Measurements from ENCODE around the gene IPPK. TPM values are rescaled to one million over a fixed set of nuclear protein-coding genes. Genes with fewer than 3 reads are reported as not detected.
"Not testable (repeated sequence)": the region's sequence is repeated elsewhere in the genome, so short reads cannot be mapped to it uniquely, and the experiment has no call there.

Gene IPPK
- total and polyA plus RNA-seq, 2 experiments from 2014 or later: 10.7 to 17.8 TPM

- no peaks in the 10 kb centered on the region for H3K9me2 ChIP-seq (ENCODE audit: insufficient read depth)
- in situ Hi-C loops (cut with MboI): no loop called here
- 97 to 100% methylated on average over 1 of the region's 1 CpG for WGBS, 2 experiments (ENCODE audit: low coverage in 1 of 2, low lambda C conversion rate in 2 of 2, missing lambda C conversion rate in 2 of 2)
Measured at GRCh38 chr9:92595930-92596329, 74.0 kb downstream of the IPPK start.

GRCh38 chr9:92595075-92595474, 74.9 kb downstream of the IPPK start:
- H3K9me2 ChIP-seq (ENCODE audit: insufficient read depth); H3K4me3 ChIP-seq; H4K20me1 ChIP-seq (ENCODE audit: insufficient read depth); H2AFZ ChIP-seq; H3K27me3 ChIP-seq (replicated peaks; ENCODE audit: insufficient read depth); H3K79me2 ChIP-seq (ENCODE audit: insufficient read depth); H3K4me2 ChIP-seq (ENCODE audit: unreplicated experiment); DNase-seq; H3K9me3 ChIP-seq (ENCODE audit: low read depth); H3K27ac ChIP-seq; H3F3A ChIP-seq (ENCODE audit: insufficient read depth); H3K9ac ChIP-seq; in situ Hi-C loops (cut with MboI); H3K36me3 ChIP-seq (ENCODE audit: low read depth): not testable (repeated sequence)
- peaks cover 13% of the 10 kb centered on the region for H3K4me1 ChIP-seq (ENCODE audit: insufficient read depth)
- whole genome bisulfite sequencing, 2 experiments (ENCODE audit: low coverage in 1 of 2, low lambda C conversion rate in 2 of 2, missing lambda C conversion rate in 2 of 2): 100% methylated on average over 1 of the region's 1 CpG

More at GRCh38 chr9:92595930-92596329, 74.0 kb downstream of the IPPK start:
- Histone ChIP-seq H3K36me3 (ENCODE audit: low read depth) (no peaks in the 10 kb centered on the region), H3K9ac (no peak overlapping the region), H4K20me1 (ENCODE audit: insufficient read depth) (no peaks in the 10 kb centered on the region), H3F3A (ENCODE audit: insufficient read depth) (no peaks in the 10 kb centered on the region), H3K79me2 (ENCODE audit: insufficient read depth) (no peaks in the 10 kb centered on the region), H2AFZ (no peak overlapping the region), H3K9me3 (ENCODE audit: low read depth) (no peaks in the 10 kb centered on the region), H3K27me3 (replicated peaks; ENCODE audit: insufficient read depth) (no peaks in the 10 kb centered on the region), H3K4me1 (ENCODE audit: insufficient read depth) (peaks cover 11% of the 10 kb centered on the region), H3K27ac (no peak overlapping the region), H3K4me3 (no peak overlapping the region), H3K4me2 (ENCODE audit: unreplicated experiment) (no peak overlapping the region)
- no peak for DNase-seq
- TF ChIP-seq EZH2 (IDR thresholded peaks at IDR 0.05; ENCODE audit: insufficient read depth, poor library complexity, severe bottlenecking): no peak
- TF ChIP-seq EZH2phosphoT487 (IDR thresholded peaks at IDR 0.05; ENCODE audit: insufficient read depth, low read depth): no peak

GRCh38 chr9:92592946-92593861, 76.7 kb downstream of the IPPK start:
- H3F3A ChIP-seq (ENCODE audit: insufficient read depth): 0 out of 2 replicates have a peak, but pooled peaks cover 4% of the 10 kb centered on the region
- H3K27ac ChIP-seq: peak overlapping the region; percentile 9; the same call in 1 of the 2 replicates
- H3K79me2 ChIP-seq (ENCODE audit: insufficient read depth): no peaks in the 10 kb centered on the region
- in situ Hi-C loops (cut with MboI): no loop called here
- TF ChIP-seq EZH2 (IDR thresholded peaks at IDR 0.05; ENCODE audit: insufficient read depth, poor library complexity, severe bottlenecking) (no peak), EZH2phosphoT487 (IDR thresholded peaks at IDR 0.05; ENCODE audit: insufficient read depth, low read depth) (no peak)
- no peaks in the 10 kb centered on the region for H3K9me3 ChIP-seq (ENCODE audit: low read depth)
- WGBS, 2 experiments (ENCODE audit: low coverage in 1 of 2, low lambda C conversion rate in 2 of 2, missing lambda C conversion rate in 2 of 2): 49 to 50% methylated on average over 7 of the region's 7 CpGs
- H3K9me2 ChIP-seq (ENCODE audit: insufficient read depth): no peaks in the 10 kb centered on the region
- no peaks in the 10 kb centered on the region for H3K36me3 ChIP-seq (ENCODE audit: low read depth)
- H3K4me3 ChIP-seq: no peak overlapping the region
- no peaks in the 10 kb centered on the region for H4K20me1 ChIP-seq (ENCODE audit: insufficient read depth)
- no peak overlapping the region for H3K9ac ChIP-seq
- peaks cover 16% of the 10 kb centered on the region for H3K4me1 ChIP-seq (ENCODE audit: insufficient read depth)
- peak; percentile 49 for DNase-seq
- H3K4me2 ChIP-seq (ENCODE audit: unreplicated experiment): no peak overlapping the region
- H2AFZ ChIP-seq: peak overlapping the region; percentile 8; the same call in 1 of the 2 replicates
- no peaks in the 10 kb centered on the region for H3K27me3 ChIP-seq (replicated peaks; ENCODE audit: insufficient read depth)

GRCh38 chr9:92592537-92592936, 77.4 kb downstream of the IPPK start:
- 0 out of 2 replicates have a peak, but pooled peaks cover 4% of the 10 kb centered on the region for H3F3A ChIP-seq (ENCODE audit: insufficient read depth)
- 48 to 57% methylated on average over 1 of the region's 1 CpG for WGBS, 2 experiments (ENCODE audit: low coverage in 1 of 2, low lambda C conversion rate in 2 of 2, missing lambda C conversion rate in 2 of 2)
- no peak for TF ChIP-seq EZH2phosphoT487 (IDR thresholded peaks at IDR 0.05; ENCODE audit: insufficient read depth, low read depth)
- no peak for TF ChIP-seq EZH2 (IDR thresholded peaks at IDR 0.05; ENCODE audit: insufficient read depth, poor library complexity, severe bottlenecking)
- no peaks in the 10 kb centered on the region for H3K27me3 ChIP-seq (replicated peaks; ENCODE audit: insufficient read depth)
- no peaks in the 10 kb centered on the region for H3K9me3 ChIP-seq (ENCODE audit: low read depth)
- no peak overlapping the region for H3K9ac ChIP-seq
- in situ Hi-C loops (cut with MboI): no loop called here
- no peak overlapping the region for H3K4me2 ChIP-seq (ENCODE audit: unreplicated experiment)
- H3K27ac ChIP-seq: no peak overlapping the region
- H3K79me2 ChIP-seq (ENCODE audit: insufficient read depth): no peaks in the 10 kb centered on the region
- no peaks in the 10 kb centered on the region for H3K9me2 ChIP-seq (ENCODE audit: insufficient read depth)
- H2AFZ ChIP-seq: no peak overlapping the region
- no peaks in the 10 kb centered on the region for H4K20me1 ChIP-seq (ENCODE audit: insufficient read depth)
- DNase-seq: no peak
- peaks cover 16% of the 10 kb centered on the region for H3K4me1 ChIP-seq (ENCODE audit: insufficient read depth)
- H3K36me3 ChIP-seq (ENCODE audit: low read depth): no peaks in the 10 kb centered on the region
- H3K4me3 ChIP-seq: no peak overlapping the region

All from GM23248 (cell line).